Peyer's patch (tissue), 4 donors: ENCODE data around the gene HGD.

Source experiments
- CTCF ChIP-seq, 6 experiments: fragments of 450-650 bp in 4 of 6; fragments of 200-600 bp in 2 of 6; sonication (generic) in 1 of 6; IDR thresholded peaks; one replicate each; pipeline ENCODE4 v1.5.1; 2017 to 2019; ENCODE audit warnings: antibody characterized with exemption in 6 of 6, mild to moderate bottlenecking in 3 of 6, moderate library complexity in 1 of 6
- POLR2A ChIP-seq, 2 donors: fragments of 450-650 bp; IDR thresholded peaks; one replicate each; pipeline ENCODE4 v1.5.1; 2017; ENCODE audit warnings: antibody characterized with exemption in 2 of 2, mild to moderate bottlenecking in 2 of 2, moderate library complexity in 2 of 2

- TF ChIP-seq CTCF (IDR thresholded peaks at IDR 0.05) = no peak
- TF ChIP-seq POLR2A (IDR thresholded peaks at IDR 0.05) = no peak
Measured at GRCh38 chr3:120683671-120684301, 1.7 kb upstream of the HGD start.
